Loucy (cell line): ENCODE measurements around the gene RNASEH2A.
A peak's percentile ranks its signal among the peaks of the same experiment; 100 is the strongest.

Source experiments
- H2AFZ ChIP-seq: fragments of 200-600 bp; sonication (generic); 2 replicates; pipeline ENCODE4 v1.6.0; 2016; ENCODE audit warnings: antibody characterized with exemption, mild to moderate bottlenecking, low read length, moderate library complexity
- H3F3A ChIP-seq: fragments of 200-600 bp; 2 replicates; pipeline ENCODE4 v1.6.0; 2016; ENCODE audit warnings: antibody characterized with exemption, low read depth, mild to moderate bottlenecking
- H3K27me3 ChIP-seq: fragments of 200-600 bp; sonication (generic); 2 replicates; pipeline ENCODE4 v1.6.1; 2014; ENCODE audit warnings: low read length, mild to moderate bottlenecking; ENCODE audit not compliant: insufficient read depth, poor library complexity, severe bottlenecking
- H3K36me3 ChIP-seq: fragments of 200-600 bp; sonication (generic); 2 replicates; pipeline ENCODE4 v1.6.1; 2016; ENCODE audit warnings: low read length; ENCODE audit not compliant: insufficient read depth
- H3K4me1 ChIP-seq: fragments of 200-600 bp; sonication (generic); 2 replicates; pipeline ENCODE4 v1.5.1; 2014; ENCODE audit warnings: low read length, mild to moderate bottlenecking; ENCODE audit not compliant: insufficient read depth, poor library complexity, severe bottlenecking
- H3K4me2 ChIP-seq: fragments of 200-600 bp; sonication (generic); 2 replicates; pipeline ENCODE4 v1.6.0; 2014; ENCODE audit warnings: antibody characterized with exemption, low read length, low read depth, mild to moderate bottlenecking; ENCODE audit not compliant: poor library complexity, severe bottlenecking
- H3K4me3 ChIP-seq: fragments of 200-600 bp; sonication (generic); 2 replicates; pipeline ENCODE4 v1.5.1; 2014; ENCODE audit warnings: low read length, mild to moderate bottlenecking, mixed read lengths; ENCODE audit not compliant: poor library complexity, severe bottlenecking
- H3K79me2 ChIP-seq: fragments of 200-600 bp; sonication (generic); 2 replicates; pipeline ENCODE4 v1.6.1; 2014; ENCODE audit warnings: low read length; ENCODE audit not compliant: insufficient read depth
- H3K9ac ChIP-seq: fragments of 200-600 bp; sonication (generic); 2 replicates; pipeline ENCODE4 v1.6.0; 2014; ENCODE audit warnings: mild to moderate bottlenecking, low read depth, low read length, moderate library complexity; ENCODE audit not compliant: poor library complexity, severe bottlenecking
- H3K9me2 ChIP-seq: fragments of 200-600 bp; sonication (generic); replicated peaks from 2 replicates; pipeline ENCODE4 v1.6.1; 2016; ENCODE audit warnings: low read depth, low read length, mixed read lengths
- H3K9me3 ChIP-seq: fragments of 200-600 bp; sonication (generic); 2 replicates; pipeline ENCODE4 v1.6.1; 2014; ENCODE audit warnings: mild to moderate bottlenecking, antibody characterized with exemption, low read length, low read depth; ENCODE audit not compliant: insufficient read depth
- H4K20me1 ChIP-seq: fragments of 200-600 bp; sonication (generic); 2 replicates; pipeline ENCODE4 v1.6.0; 2014; ENCODE audit warnings: antibody characterized with exemption, low read length, mild to moderate bottlenecking; ENCODE audit not compliant: insufficient read depth, poor library complexity, severe bottlenecking
- EZH2phosphoT487 ChIP-seq: fragments of 200-600 bp; IDR thresholded peaks from 2 replicates; pipeline ENCODE4 v1.6.1; 2018; ENCODE audit warnings: antibody characterized with exemption, mild to moderate bottlenecking, moderate library complexity, borderline replicate concordance
- TF ChIP-seq, protein P1 (sequence below): fragments of 200-600 bp; sonication (generic); conservative IDR thresholded peaks from 2 replicates; pipeline ENCODE4 v1.5.1; 2014; ENCODE audit warnings: mild to moderate bottlenecking, antibody characterized with exemption, low read length

The RNASEH2A gene

DNA sequence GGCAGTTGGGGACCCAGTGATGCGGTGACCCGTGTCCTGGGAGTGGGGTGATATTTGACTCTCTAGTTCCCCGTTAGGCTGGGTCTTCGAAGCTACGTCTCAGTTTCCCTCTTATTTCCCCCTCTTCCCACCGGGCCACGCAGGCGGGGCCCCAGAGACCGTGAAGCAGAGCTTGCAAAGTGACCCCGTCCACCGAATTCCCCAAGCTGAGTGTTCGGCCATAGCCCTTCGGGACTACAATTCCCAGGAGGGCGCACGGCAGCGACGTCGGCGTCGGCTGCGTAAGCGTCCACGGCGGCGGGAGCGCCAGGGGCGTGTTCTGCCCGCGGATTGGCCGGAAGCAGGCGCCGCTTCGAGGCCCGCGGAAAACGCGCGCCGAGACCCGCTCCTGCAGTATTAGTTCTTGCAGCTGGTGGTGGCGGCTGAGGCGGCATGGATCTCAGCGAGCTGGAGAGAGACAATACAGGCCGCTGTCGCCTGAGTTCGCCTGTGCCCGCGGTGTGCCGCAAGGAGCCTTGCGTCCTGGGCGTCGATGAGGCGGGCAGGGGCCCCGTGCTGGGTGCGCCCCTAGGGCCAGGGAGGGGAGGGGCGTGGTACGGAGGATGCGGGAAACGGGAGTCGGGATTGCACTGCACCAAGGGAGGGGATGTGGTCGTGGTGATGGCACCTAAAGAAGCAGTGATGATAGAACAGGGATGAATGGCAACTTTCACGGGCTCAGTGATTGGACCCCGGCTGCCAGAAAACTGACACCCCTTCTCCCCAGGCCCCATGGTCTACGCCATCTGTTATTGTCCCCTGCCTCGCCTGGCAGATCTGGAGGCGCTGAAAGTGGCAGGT lies at the start of gene RNASEH2A:
Gene RNASEH2A, plus strand, starts transcription at position 343 of the 840 bp plus-strand sequence. Its CDS starts 90 bp downstream, at position 433.
- Histone ChIP-seq H4K20me1 (no peaks in the 10 kb centered on the region), H3K4me2 (peak within 1 kb of the TSS; percentile 94), H3K4me3 (peak within 1 kb of the TSS; percentile 94), H3K9me2 (no peaks in the 10 kb centered on the region), H3K9me3 (no peaks in the 10 kb centered on the region), H2AFZ (peak within 1 kb of the TSS; percentile 96), H3K79me2 (peaks cover 24% of the 10 kb centered on the region), H3F3A (no peaks in the 10 kb centered on the region), H3K9ac (peak within 1 kb of the TSS; percentile 93), H3K4me1 (peaks cover 19% of the 10 kb centered on the region), H3K36me3 (no peaks in the 10 kb centered on the region), H3K27me3 (no peaks in the 10 kb centered on the region)
- TF ChIP-seq, protein P1, sequence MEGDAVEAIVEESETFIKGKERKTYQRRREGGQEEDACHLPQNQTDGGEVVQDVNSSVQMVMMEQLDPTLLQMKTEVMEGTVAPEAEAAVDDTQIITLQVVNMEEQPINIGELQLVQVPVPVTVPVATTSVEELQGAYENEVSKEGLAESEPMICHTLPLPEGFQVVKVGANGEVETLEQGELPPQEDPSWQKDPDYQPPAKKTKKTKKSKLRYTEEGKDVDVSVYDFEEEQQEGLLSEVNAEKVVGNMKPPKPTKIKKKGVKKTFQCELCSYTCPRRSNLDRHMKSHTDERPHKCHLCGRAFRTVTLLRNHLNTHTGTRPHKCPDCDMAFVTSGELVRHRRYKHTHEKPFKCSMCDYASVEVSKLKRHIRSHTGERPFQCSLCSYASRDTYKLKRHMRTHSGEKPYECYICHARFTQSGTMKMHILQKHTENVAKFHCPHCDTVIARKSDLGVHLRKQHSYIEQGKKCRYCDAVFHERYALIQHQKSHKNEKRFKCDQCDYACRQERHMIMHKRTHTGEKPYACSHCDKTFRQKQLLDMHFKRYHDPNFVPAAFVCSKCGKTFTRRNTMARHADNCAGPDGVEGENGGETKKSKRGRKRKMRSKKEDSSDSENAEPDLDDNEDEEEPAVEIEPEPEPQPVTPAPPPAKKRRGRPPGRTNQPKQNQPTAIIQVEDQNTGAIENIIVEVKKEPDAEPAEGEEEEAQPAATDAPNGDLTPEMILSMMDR: 0 out of 2 replicates have a peak, but pooled peaks have one; percentile 11
- no peak for TF ChIP-seq EZH2phosphoT487

GRCh38 chr19:12757544-12758274 lies 48.7 kb upstream of the RNASEH2A start:
- H3K4me3 ChIP-seq: no peak overlapping the region
- no peaks in the 10 kb centered on the region for H3K4me1 ChIP-seq
- H3K27me3 ChIP-seq: no peaks in the 10 kb centered on the region
- H4K20me1 ChIP-seq: no peaks in the 10 kb centered on the region
- no peaks in the 10 kb centered on the region for H3K9me3 ChIP-seq
- H3K9me2 ChIP-seq: no peaks in the 10 kb centered on the region
- no peak for TF ChIP-seq EZH2phosphoT487
- TF ChIP-seq, protein P1: peak; percentile 57
- no peak overlapping the region; the same call in 1 of the 2 replicates for H2AFZ ChIP-seq
- H3K9ac ChIP-seq: no peak overlapping the region
- no peak overlapping the region for H3K4me2 ChIP-seq
- no peaks in the 10 kb centered on the region for H3K79me2 ChIP-seq
- H3F3A ChIP-seq: no peaks in the 10 kb centered on the region
- no peaks in the 10 kb centered on the region for H3K36me3 ChIP-seq

DNA sequence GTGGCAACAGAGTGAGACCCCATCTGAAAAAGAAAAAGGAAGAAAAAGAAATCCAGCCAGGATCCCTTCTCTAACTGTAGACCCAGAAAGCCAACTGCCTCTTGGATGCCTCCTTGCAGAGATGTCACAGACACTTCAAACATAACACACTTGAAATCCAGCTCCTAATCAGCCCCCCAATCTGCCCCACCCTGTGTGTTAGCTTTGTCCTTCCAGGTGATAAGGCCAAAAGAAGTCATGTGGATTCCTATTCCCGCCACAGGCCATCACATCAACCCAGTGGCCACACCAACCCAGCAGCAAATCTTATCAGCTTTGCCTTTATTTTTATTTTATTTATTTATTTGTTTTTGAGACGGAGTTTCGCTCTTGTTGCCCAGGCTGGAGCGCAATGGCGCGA lies 46.7 kb upstream of the RNASEH2A start:
- no peak for TF ChIP-seq EZH2phosphoT487
- TF ChIP-seq, protein P1: no peak
- no peaks in the 10 kb centered on the region for H3K9me3 ChIP-seq
- no peaks in the 10 kb centered on the region for H3K9me2 ChIP-seq
- H3K27me3 ChIP-seq: no peaks in the 10 kb centered on the region
- no peaks in the 10 kb centered on the region for H3K4me1 ChIP-seq
- H3F3A ChIP-seq: no peaks in the 10 kb centered on the region
- H2AFZ ChIP-seq: no peak overlapping the region
- no peaks in the 10 kb centered on the region for H4K20me1 ChIP-seq
- H3K36me3 ChIP-seq: no peaks in the 10 kb centered on the region
- no peak overlapping the region for H3K4me3 ChIP-seq
- no peak overlapping the region for H3K9ac ChIP-seq
- H3K79me2 ChIP-seq: no peaks in the 10 kb centered on the region
- H3K4me2 ChIP-seq: no peak overlapping the region
